HL-60 (cell line): ENCODE data around the gene OXNAD1.
A peak's percentile ranks its signal among the peaks of the same experiment; 100 is the strongest.

Source experiments
- DNase-seq, 2 experiments: peaks; one replicate each; pipeline ENCODE4 v3.0.0-alpha.2; 2010 to 2020; ENCODE audit warnings: low read depth in 1 of 2, low spot score in 1 of 2
- H3K27ac ChIP-seq: fragments of 250-450 bp; sonication (Bioruptor Pico); replicated peaks from 2 replicates; pipeline ENCODE4 v1.5.1; 2020; ENCODE audit warnings: mild to moderate bottlenecking, moderate library complexity
- H3K27me3 ChIP-seq: fragments of 250-450 bp; sonication (Bioruptor Pico); 2 replicates; pipeline ENCODE4 v1.5.1; 2021; ENCODE audit warnings: mild to moderate bottlenecking, moderate library complexity; ENCODE audit not compliant: insufficient read depth, poor library complexity, severe bottlenecking
- H3K4me3 ChIP-seq: replicated peaks from 2 replicates; pipeline ENCODE4 v1.5.1; 2011; ENCODE audit warnings: mild to moderate bottlenecking, control low read depth, low read length; ENCODE audit not compliant: insufficient read depth
- GABPA ChIP-seq: IDR thresholded peaks from 2 replicates; pipeline ENCODE4 v1.6.1; 2012; ENCODE audit warnings: low read depth
- POLR2AphosphoS5 ChIP-seq: IDR thresholded peaks from 2 replicates; pipeline ENCODE4 v1.6.1; 2012; ENCODE audit warnings: low read depth
- SPI1 ChIP-seq: IDR thresholded peaks from 2 replicates; pipeline ENCODE4 v1.6.1; 2012; ENCODE audit warnings: low read depth, mild to moderate bottlenecking, borderline replicate concordance
- TF ChIP-seq, protein P1 (sequence below): IDR thresholded peaks from 2 replicates; pipeline ENCODE4 v1.6.1; 2012; ENCODE audit warnings: low read depth; ENCODE audit not compliant: insufficient replicate concordance
- TF ChIP-seq, protein P2 (sequence below): IDR thresholded peaks from one replicate; pipeline ENCODE4 v1.5.1; 2011; ENCODE audit warnings: low read length, control low read depth, inconsistent platforms; ENCODE audit not compliant: insufficient read depth

OXNAD1 gene

DNA sequence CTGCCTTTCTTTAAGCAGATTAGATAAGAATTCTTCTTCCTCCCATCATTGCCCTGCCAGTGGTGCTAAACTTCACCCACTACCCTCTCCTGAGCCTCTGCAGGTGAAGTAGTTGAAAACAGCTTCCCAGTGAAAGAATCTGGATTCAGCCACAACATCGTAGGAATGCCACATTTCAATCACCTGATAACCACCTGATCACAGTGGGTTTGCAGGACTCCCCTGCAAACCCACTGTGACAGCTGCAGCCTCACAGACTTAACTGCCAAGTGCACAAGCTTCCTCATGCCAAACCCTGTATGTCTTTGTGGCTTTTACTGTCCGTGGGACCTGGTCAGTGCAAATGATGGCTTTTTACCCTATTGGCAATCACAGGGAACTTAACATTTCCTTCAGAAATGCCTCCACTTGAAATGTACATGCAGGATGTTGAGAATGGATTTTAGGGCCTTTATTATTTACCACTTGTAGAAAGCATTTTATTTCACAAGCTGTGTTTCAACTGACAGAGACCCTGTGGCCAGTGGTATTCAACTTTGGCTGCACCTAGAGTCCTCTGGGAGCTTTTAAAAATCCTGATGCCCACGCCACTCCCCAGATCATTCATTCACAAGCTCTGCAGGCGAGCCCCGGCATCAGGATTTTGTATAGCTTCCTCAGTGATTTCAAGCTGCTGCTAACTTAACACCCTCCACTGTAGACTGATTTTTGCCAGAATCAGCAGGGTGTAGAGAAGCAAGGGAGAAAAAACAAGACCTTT is 49.1 kb downstream of the OXNAD1 start:
- H3K27me3 ChIP-seq: no peaks in the 10 kb centered on the region
- TF ChIP-seq, protein P1, sequence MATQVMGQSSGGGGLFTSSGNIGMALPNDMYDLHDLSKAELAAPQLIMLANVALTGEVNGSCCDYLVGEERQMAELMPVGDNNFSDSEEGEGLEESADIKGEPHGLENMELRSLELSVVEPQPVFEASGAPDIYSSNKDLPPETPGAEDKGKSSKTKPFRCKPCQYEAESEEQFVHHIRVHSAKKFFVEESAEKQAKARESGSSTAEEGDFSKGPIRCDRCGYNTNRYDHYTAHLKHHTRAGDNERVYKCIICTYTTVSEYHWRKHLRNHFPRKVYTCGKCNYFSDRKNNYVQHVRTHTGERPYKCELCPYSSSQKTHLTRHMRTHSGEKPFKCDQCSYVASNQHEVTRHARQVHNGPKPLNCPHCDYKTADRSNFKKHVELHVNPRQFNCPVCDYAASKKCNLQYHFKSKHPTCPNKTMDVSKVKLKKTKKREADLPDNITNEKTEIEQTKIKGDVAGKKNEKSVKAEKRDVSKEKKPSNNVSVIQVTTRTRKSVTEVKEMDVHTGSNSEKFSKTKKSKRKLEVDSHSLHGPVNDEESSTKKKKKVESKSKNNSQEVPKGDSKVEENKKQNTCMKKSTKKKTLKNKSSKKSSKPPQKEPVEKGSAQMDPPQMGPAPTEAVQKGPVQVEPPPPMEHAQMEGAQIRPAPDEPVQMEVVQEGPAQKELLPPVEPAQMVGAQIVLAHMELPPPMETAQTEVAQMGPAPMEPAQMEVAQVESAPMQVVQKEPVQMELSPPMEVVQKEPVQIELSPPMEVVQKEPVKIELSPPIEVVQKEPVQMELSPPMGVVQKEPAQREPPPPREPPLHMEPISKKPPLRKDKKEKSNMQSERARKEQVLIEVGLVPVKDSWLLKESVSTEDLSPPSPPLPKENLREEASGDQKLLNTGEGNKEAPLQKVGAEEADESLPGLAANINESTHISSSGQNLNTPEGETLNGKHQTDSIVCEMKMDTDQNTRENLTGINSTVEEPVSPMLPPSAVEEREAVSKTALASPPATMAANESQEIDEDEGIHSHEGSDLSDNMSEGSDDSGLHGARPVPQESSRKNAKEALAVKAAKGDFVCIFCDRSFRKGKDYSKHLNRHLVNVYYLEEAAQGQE: no peak
- TF ChIP-seq POLR2AphosphoS5 (no peak), SPI1 (no peak), GABPA (no peak)
- TF ChIP-seq, protein P2, sequence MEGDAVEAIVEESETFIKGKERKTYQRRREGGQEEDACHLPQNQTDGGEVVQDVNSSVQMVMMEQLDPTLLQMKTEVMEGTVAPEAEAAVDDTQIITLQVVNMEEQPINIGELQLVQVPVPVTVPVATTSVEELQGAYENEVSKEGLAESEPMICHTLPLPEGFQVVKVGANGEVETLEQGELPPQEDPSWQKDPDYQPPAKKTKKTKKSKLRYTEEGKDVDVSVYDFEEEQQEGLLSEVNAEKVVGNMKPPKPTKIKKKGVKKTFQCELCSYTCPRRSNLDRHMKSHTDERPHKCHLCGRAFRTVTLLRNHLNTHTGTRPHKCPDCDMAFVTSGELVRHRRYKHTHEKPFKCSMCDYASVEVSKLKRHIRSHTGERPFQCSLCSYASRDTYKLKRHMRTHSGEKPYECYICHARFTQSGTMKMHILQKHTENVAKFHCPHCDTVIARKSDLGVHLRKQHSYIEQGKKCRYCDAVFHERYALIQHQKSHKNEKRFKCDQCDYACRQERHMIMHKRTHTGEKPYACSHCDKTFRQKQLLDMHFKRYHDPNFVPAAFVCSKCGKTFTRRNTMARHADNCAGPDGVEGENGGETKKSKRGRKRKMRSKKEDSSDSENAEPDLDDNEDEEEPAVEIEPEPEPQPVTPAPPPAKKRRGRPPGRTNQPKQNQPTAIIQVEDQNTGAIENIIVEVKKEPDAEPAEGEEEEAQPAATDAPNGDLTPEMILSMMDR: no peak
- H3K27ac ChIP-seq: no peak overlapping the region
- peak in 1 of 2 experiments; percentile 21 for DNase-seq
- H3K4me3 ChIP-seq: no peak overlapping the region

DNA sequence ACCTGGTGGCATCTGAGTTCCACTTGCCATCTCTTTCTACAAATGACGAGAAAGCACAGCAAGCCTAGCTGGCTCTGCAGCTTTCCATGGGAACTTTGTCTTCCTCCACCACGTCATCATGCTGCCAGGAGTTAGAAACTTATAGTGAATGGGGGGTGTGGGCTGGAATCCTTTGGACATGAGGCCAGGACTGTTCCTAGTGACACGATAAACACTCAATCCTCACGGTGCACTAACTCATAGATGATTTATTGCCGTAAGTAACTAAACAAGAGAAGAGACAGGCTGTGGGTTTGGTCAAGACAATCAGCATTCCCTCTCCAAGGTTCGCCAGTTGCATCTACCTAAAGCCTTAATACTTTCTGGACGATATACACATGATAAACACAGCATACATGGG is 50.6 kb downstream of the OXNAD1 start:
- TF ChIP-seq, protein P2: no peak
- no peak for TF ChIP-seq GABPA
- no peak for TF ChIP-seq SPI1
- TF ChIP-seq, protein P1: no peak
- TF ChIP-seq POLR2AphosphoS5: no peak
- no peak for DNase-seq
- no peaks in the 10 kb centered on the region for H3K27me3 ChIP-seq
- H3K4me3 ChIP-seq: no peak overlapping the region
- H3K27ac ChIP-seq: no peak overlapping the region

DNA sequence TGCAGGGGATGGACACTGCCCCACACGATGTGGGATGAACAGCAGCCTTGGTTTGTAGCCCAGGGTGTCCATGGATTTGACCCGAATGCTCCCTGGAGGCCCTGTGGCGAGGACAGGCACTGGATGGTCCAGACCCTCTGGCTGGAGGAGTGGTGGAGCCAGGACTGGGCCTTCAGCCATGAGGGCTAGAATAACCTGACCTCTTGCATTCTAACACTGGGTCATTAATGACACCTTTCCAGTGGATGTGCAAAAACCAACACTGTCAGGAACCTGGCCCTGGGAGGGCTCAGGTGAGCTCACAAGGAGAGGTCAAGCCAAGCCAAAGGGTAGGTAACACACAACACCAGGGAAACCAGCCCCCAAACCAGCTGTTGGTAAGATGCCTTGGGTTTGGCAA is 51.4 kb downstream of the OXNAD1 start:
- no peak for DNase-seq
- H3K27ac ChIP-seq: no peak overlapping the region
- H3K27me3 ChIP-seq: no peaks in the 10 kb centered on the region
- TF ChIP-seq SPI1: no peak
- TF ChIP-seq, protein P2: no peak
- no peak for TF ChIP-seq POLR2AphosphoS5
- TF ChIP-seq, protein P1: no peak
- no peak for TF ChIP-seq GABPA
- H3K4me3 ChIP-seq: no peak overlapping the region
